HL-60 (cell line): ENCODE results near the gene AP1B1.

Source experiments
- POLR2AphosphoS5 ChIP-seq: IDR thresholded peaks from 2 replicates; pipeline ENCODE4 v1.6.1; 2012; ENCODE audit warnings: low read depth
- TF ChIP-seq, protein P1 (sequence below): IDR thresholded peaks from one replicate; pipeline ENCODE4 v1.5.1; 2011; ENCODE audit warnings: low read length, control low read depth, inconsistent platforms; ENCODE audit not compliant: insufficient read depth

DNA sequence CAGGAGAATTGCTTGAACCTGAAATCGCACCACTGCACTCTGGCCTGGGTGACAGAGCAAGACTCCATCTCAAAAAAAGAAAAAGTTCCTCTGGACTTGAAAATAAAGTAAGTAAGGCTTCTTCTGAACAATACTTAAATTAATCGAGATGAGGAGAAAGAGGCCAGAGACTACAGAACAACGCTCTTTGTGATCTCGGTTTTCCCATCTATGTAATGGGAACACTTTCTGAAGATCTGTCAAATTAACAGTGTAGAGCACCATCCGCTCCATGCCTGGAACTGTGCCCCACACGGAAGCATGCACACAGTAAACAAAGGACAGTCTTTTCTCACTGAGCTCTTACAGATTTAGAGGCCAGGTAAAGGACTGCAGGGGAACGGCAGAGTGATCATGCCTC lies 9.1 kb downstream of the AP1B1 start:
- TF ChIP-seq, protein P1, sequence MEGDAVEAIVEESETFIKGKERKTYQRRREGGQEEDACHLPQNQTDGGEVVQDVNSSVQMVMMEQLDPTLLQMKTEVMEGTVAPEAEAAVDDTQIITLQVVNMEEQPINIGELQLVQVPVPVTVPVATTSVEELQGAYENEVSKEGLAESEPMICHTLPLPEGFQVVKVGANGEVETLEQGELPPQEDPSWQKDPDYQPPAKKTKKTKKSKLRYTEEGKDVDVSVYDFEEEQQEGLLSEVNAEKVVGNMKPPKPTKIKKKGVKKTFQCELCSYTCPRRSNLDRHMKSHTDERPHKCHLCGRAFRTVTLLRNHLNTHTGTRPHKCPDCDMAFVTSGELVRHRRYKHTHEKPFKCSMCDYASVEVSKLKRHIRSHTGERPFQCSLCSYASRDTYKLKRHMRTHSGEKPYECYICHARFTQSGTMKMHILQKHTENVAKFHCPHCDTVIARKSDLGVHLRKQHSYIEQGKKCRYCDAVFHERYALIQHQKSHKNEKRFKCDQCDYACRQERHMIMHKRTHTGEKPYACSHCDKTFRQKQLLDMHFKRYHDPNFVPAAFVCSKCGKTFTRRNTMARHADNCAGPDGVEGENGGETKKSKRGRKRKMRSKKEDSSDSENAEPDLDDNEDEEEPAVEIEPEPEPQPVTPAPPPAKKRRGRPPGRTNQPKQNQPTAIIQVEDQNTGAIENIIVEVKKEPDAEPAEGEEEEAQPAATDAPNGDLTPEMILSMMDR = no peak
- no peak for TF ChIP-seq POLR2AphosphoS5
